Suppressor macrophage (primary cell): ENCODE measurements around the gene XRCC6.
"Not testable (repeated sequence)": the region's sequence is repeated elsewhere in the genome, so short reads cannot be mapped to it uniquely, and the experiment has no call there.

Source experiments
- DNase-seq, 4 experiments: peaks; one replicate each; pipeline ENCODE4 v3.0.0-alpha.2; 2020 to 2022

Gene XRCC6

DNA sequence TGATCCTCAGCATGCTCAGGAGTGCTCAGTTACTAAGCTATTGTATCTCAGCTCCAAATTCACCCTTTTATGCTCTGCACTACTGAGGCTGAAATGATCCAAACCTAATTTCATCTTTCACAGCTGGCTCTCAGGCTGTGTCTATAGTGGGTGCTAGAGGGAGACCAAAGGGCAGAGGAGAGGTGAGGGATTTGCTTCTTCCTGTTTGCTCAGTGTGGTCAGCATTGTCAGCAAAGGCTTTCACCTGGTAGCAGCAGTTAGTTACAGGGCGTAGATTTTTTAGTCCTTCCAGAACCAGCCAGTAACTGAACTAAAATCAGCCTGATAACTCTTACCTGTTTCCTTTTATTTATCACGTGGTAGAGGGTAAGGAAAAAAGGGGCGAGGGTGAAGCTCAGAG lies 33.2 kb downstream of the XRCC6 start:
- DNase-seq: no peak

- DNase-seq: no peak
Measured at GRCh38 chr22:41656556-41656955, 35.5 kb downstream of the XRCC6 start.

- no peak for DNase-seq
Measured at GRCh38 chr22:41657709-41658108, 36.6 kb downstream of the XRCC6 start.

DNA sequence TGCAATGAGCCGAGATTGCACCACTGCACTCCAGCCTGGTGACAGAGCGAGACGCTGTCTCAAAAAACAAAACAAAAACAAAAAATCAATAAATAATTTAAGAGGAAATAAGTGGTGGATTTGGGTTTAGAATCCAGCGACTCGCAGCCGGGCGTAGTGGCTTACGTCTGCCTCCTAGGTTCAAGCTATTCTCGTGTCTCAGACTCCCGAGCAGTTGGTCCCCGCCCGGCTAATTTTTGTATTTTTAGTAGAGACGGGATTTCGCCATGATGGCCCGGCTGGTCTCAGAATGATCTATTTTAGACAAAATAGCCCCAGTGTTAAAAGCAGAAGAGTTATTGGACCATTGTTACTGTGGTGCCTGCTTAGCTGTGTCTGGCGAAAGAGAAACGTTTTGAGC lies 37.8 kb downstream of the XRCC6 start:
- no peak for DNase-seq

- DNase-seq: no peak
Measured at GRCh38 chr22:41659941-41660340, 38.8 kb downstream of the XRCC6 start.

- no peak for DNase-seq
Measured at GRCh38 chr22:41660416-41660815, 39.3 kb downstream of the XRCC6 start.

DNA sequence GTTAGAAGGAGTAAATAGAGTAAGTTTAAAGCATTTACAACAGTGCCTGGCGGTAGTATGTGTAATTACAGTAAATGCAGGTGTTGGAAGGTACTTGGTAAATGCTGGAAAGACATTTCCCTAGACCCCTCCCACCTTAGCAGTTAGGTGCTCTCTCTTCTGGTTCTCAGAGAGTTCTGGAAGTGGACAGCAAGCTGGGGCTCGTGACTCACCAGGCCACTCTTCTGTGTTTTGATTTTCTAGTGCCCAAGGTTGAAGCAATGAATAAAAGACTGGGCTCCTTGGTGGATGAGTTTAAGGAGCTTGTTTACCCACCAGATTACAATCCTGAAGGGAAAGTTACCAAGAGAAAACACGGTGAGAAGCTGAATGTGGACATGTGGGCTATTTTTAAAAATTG lies 40.0 kb downstream of the XRCC6 start:
- DNase-seq: no peak

DNA sequence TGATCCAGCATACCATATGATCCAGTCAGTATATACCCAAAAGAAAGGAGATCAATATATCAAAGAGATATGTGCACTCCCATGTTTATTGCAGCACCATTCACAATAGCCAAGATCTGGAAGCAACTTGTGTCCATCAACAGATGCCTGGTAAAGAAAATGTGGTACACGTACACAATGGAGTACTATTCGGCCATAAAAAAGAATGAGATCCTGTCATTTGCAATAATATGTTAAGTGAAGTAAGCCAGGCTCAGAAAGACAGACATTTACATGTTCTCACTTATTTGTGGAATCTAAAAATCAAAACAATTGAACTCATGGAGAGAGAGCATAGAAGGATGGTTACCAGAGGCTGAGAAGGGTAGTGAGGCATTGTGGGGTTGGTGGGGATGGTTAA lies 40.6 kb downstream of the XRCC6 start:
- no peak for DNase-seq

GRCh38 chr22:41663594-41663993 lies 42.5 kb downstream of the XRCC6 start:
- not testable (repeated sequence) for DNase-seq

DNA sequence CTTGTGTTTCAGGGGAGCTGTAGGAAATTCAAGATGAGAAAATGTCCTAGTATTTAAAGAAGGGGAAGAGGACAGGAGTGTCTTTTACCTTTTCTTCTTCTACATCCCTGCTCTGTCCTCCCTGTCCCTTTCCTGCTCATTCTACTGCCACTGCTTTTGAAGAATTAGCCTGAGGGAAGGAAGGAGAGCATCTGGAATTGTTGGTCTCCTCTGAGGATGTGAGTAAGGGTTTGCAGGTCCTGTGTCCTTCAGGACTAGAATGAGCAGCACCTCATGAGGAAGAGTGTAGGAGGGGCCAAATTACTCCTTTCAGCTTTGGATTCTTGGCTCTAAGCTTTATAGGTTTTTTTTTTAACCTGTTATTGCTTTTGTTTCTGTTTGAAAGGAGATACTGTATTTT lies 43.4 kb downstream of the XRCC6 start:
- DNase-seq: no peak

- no peak for DNase-seq
Measured at GRCh38 chr22:41664951-41665350, 43.9 kb downstream of the XRCC6 start.

DNA sequence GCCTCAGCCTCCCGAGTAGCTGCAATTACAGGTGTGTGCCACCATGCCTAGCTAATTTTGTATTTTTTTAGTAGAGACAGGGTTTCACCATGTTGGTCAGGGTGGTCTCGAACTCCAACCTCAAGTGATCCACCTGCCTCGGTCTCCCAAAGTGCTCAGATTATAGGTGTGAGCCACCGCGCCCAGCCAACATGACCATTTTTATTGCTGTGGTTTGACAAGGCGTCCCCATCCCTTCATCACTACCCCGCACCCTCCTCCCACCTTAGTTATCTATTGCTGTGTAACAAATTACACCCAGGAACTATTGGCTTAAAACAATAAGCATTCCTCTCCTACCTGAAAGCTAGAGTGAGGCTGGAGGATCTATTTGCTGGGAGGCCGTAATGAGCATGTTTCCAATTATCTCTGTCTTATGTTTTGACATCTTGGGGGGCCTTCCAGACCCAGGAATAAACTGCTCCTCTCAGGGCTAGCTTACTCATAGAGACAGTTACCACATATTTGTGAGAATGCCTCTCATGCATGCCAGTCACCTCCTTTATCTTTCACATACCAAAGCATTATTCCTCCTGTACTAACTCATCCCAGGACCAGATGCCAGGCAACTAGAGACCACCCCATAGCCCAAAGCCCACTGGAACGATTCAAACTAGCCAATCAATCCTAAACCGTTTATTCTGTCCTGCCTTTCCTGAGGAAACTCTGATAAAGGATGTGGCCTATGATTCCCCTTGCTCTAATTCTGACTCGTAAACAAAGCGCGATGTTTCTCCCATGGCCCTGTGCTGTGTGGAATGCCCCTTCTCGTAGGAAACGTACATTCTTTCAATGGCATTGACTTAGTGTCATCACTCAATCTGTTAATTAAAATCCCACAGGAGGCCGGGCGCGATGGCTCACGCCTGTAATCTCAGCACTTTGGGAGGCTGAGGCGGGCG lies 48.1 kb downstream of the XRCC6 start:
- DNase-seq: no peak

GRCh38 chr22:41672096-41672495 lies 51.0 kb downstream of the XRCC6 start:
- DNase-seq: not testable (repeated sequence)

DNA sequence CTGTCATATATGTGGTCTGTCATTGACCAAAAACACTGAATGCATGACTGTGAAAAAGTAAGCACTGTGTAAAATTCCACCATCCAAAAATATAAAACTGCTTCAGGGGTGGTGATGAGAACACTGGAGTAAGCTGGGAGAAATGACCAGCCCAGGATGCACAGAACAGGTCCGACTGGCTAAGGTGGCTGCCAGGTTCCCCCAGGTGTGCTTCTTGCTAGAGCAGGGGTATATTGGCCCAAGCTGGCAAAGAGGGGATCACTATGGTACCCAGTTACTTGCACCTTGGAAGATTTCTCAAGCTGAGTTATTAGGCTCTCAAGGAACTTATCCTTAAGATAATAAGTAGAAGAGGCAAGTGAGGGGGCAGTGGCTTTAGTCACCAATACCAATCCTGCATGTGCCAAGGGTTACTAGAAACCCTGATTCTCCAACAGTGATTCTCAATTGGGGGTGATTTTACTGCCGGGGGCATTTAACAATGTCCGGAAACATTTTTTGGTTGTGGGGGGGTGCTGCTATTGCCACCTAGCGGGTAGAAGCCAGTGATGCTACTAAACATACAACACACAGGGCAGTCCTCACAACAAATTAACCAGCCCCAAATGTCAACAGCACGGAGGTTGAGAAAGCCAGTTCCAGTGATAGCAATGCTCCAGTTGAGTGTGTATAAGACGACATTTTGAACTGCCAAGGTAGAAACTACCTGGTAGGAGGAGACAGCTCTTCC lies 51.9 kb downstream of the XRCC6 start:
- DNase-seq: no peak

GRCh38 chr22:41674846-41675340 lies 53.8 kb downstream of the XRCC6 start:
- DNase-seq: no peak

- no peak for DNase-seq
Measured at GRCh38 chr22:41676134-41676533, 55.0 kb downstream of the XRCC6 start.

- DNase-seq: peak in 2 of 4 experiments; percentile 20 to 27
Measured at GRCh38 chr22:41681616-41682015, 60.5 kb downstream of the XRCC6 start.

DNA sequence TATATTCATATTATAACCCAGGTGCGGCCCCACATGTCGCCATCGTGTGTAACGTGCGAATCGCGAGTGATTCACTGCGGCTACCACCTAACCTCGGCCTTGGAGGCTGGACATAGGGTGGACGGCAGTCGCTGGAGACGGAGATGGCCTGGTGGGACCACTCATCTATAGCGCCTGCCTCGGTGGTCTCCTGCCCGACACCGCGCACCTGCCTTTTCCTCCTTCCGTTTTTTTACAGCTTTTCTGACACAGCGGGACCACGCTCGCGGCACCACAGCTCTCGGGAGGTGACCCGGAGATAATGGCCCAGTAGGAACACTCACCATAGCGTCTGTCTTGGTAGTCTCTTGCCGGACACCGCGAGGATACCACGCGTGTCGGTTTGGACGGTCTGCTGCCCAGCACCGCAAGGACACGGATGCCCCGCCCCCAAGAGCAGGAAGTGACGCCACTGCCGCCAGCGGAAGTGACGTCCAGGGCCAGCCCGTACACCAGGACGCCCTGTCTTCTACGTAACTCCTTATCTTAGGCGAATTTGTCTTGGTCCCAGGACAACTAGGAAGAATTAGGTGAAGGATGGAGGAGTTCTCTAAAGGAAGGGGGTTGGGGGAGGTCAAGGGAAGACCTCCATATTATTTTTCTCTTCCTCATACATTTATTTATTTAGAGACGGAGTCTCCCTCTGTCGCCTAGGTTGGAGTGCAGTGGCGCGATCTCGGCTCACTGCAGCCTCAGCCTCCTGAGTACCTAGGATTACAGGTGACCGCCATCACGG lies 61.1 kb downstream of the XRCC6 start:
- DNase-seq: peak; percentile 90 to 91 (median 90)

DNA sequence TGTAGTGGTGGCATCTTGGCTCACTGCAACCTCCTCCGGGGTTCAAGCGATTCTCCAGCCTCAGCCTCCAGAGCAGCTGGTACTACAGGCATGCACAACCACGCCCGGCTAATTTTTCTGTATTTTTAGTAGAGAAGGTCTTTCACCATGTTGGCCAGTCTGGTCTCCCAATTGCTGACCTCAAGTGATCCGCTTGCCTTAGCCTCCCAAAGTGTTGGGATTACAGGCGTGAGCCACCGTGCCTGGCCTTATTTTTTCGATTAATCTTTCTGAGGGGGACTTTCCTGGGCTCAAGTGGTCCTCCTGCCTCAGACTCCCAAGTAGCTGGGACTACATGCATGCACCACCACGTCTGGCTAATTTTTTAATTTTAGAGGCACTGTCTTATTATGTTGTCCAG lies 62.0 kb downstream of the XRCC6 start:
- no peak for DNase-seq

DNA sequence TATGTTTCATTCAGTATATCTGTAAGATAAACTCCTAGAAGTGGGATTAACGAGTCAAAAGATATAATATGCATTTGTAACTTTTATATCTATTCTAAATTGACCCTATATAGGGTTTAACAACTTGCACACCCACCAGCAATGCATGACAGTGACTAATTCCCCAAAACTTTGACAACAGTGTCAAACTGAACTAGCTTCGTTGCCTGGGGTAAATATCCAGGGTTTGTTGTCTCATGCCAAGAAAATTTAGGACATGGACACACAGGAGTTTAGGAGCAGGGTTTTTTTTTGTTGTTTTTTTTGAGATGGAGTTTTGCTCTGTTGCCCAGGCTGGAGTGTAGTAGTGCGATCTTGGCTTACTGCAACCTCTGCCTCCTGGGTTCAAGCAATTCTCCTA lies 62.5 kb downstream of the XRCC6 start:
- DNase-seq: no peak

DNA sequence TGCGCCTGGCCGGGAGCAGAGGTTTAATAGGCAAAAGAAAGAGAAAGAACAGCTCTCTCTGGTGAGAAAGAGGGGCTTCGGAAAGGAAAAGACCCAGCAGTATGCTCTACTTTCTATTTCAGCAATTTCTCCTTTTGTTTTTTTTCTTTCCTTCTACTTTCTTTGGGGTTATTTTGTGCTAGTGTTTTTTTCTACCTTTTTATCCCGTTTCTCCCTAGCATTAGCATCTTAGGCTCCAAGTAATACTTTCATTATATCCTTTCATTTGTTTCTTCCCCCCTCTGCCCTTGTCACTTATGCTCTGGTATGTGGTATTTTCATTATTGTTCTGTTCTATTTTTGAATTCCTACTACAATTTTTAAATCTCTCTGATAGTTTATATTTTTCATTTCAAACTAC lies 63.1 kb downstream of the XRCC6 start:
- DNase-seq: no peak

GRCh38 chr22:41686890-41687289 lies 65.8 kb downstream of the XRCC6 start:
- not testable (repeated sequence) for DNase-seq

DNA sequence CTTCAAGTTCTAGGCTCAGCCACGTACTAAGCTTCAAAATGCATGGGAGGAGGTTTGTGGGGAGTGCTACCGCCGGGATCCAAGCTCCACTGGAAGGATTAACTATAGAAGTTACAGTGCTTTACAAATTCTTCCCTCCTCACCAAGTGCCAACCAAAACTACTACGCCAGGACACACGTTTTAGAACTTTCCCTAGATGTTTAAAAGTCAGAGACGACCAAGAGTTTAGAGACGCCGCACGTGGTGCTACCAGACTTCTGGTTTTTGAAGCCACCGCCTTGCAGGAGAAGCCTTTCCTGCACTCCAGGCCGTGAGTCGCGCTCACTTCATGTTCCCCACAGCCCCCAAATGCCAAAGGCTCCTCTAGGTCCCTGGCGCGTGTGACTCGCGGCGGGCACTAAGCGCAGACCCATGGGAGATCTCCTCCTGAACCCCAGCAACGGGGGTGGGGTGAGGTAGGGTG lies 66.8 kb downstream of the XRCC6 start:
- peak; percentile 61 to 79 (median 72) for DNase-seq
